ENCODE data around the gene NFYB. TPM values are rescaled to one million over a fixed set of nuclear protein-coding genes. Genes with fewer than 3 reads are reported as not detected.

NFYB gene
- total and polyA plus RNA-seq, 4 donors, result 15.5 to 33.0 (median 24.5) TPM

DNA sequence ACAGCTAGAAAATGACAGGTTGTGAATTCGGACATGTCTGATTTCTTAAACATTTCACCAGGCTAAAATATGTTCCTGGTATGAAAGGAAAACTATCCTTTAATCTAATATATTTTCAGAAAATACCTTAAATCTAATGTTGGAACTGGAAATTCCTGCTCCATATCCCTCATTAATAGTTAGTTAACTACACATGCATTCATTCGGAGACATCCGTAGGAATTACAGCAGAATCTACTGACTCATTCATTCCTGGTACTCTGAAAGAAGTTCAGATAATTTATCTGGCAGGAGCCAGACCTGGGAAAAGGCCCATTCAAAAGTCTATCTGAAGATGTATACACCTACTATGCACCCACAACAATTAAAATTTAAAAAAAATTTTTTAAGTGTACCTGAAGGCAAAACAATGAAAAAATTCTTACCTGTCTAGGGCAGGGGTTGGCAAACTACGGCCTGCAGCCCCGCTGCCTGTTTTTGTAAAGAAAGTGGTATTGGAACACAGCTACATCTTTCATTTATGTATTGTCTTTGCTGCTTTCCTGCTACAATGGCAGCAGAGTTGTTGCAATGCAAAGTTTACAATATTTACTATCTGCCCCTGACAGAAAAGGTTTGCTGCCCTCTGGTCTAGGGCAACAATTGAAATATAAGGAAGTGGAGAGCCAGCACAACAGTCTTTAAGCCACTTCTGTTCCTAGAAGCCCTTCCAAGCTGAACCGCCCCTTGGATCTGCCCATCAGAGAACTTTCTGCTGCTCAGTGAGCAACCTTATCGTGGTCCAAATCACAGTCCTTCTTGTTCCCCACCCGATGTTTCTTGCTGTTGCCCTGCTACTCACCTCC is 17.9 kb upstream of the NFYB start:
- WGBS, 2 donors, result 92 to 94% methylated on average over 8 of the region's 8 CpGs
- no peak overlapping the region for H3K27ac ChIP-seq (ENCODE audit: low read depth in 1 of 2, low read length in 1 of 2)
- TF ChIP-seq, protein P1, sequence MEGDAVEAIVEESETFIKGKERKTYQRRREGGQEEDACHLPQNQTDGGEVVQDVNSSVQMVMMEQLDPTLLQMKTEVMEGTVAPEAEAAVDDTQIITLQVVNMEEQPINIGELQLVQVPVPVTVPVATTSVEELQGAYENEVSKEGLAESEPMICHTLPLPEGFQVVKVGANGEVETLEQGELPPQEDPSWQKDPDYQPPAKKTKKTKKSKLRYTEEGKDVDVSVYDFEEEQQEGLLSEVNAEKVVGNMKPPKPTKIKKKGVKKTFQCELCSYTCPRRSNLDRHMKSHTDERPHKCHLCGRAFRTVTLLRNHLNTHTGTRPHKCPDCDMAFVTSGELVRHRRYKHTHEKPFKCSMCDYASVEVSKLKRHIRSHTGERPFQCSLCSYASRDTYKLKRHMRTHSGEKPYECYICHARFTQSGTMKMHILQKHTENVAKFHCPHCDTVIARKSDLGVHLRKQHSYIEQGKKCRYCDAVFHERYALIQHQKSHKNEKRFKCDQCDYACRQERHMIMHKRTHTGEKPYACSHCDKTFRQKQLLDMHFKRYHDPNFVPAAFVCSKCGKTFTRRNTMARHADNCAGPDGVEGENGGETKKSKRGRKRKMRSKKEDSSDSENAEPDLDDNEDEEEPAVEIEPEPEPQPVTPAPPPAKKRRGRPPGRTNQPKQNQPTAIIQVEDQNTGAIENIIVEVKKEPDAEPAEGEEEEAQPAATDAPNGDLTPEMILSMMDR (IDR thresholded peaks at IDR 0.05; ENCODE audit: control extremely low read depth, extremely low read depth), result no peak
- H3K27me3 ChIP-seq (ENCODE audit: control insufficient read depth in 3 of 3, insufficient read depth in 3 of 3, low read length in 2 of 3), result no peaks in the 10 kb centered on the region
- H3K9me3 ChIP-seq (ENCODE audit: control insufficient read depth in 4 of 4, insufficient read depth in 3 of 4, low read length in 3 of 4), result no peaks in the 10 kb centered on the region
- no peaks in the 10 kb centered on the region for H3K36me3 ChIP-seq (ENCODE audit: control insufficient read depth in 4 of 4, insufficient read depth in 4 of 4, low read length in 4 of 4)
- H3K4me1 ChIP-seq (ENCODE audit: control insufficient read depth in 5 of 5, insufficient read depth in 5 of 5, low read length in 5 of 5), result no peaks in the 10 kb centered on the region
- no peak for DNase-seq
- H3K4me3 ChIP-seq, result no peak overlapping the region
- H3K9ac ChIP-seq (ENCODE audit: insufficient read depth in 1 of 2, low read length in 2 of 2), result no peak overlapping the region
- ATAC-seq (ENCODE audit: insufficient read depth, low FRiP score), result no peak

DNA sequence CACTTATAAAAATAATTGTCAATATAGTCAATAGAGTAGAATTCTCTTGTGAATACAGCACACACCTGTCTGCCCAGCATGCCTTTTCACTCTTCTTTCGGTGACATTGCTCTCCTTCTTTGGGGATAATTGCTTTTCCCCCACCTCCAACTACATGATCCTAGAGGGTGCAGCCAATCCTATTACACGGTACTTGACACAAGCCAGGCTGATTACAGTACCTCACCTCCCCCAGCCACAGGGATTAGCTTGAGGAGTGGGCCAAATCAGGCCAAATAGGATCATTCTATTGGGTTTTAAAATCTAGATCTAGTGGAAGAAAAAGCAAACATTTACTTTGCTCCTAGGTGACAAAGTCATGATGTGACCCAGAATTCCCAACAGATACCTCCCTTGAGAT is 16.8 kb upstream of the NFYB start:
- no peaks in the 10 kb centered on the region for H3K4me1 ChIP-seq (ENCODE audit: control insufficient read depth in 5 of 5, insufficient read depth in 5 of 5, low read length in 5 of 5)
- no peak for ATAC-seq (ENCODE audit: insufficient read depth, low FRiP score)
- H3K4me3 ChIP-seq, result no peak overlapping the region
- TF ChIP-seq, protein P1 (IDR thresholded peaks at IDR 0.05; ENCODE audit: control extremely low read depth, extremely low read depth), result no peak
- no peak for DNase-seq
- H3K9ac ChIP-seq (ENCODE audit: insufficient read depth in 1 of 2, low read length in 2 of 2), result no peak overlapping the region
- no peaks in the 10 kb centered on the region for H3K9me3 ChIP-seq (ENCODE audit: control insufficient read depth in 4 of 4, insufficient read depth in 3 of 4, low read length in 3 of 4)
- H3K36me3 ChIP-seq (ENCODE audit: control insufficient read depth in 4 of 4, insufficient read depth in 4 of 4, low read length in 4 of 4), result no peaks in the 10 kb centered on the region
- no peaks in the 10 kb centered on the region for H3K27me3 ChIP-seq (ENCODE audit: control insufficient read depth in 3 of 3, insufficient read depth in 3 of 3, low read length in 2 of 3)
- H3K27ac ChIP-seq (ENCODE audit: low read depth in 1 of 2, low read length in 1 of 2), result no peak overlapping the region
- WGBS, 2 donors, result 82 to 91% methylated on average over 2 of the region's 2 CpGs

DNA sequence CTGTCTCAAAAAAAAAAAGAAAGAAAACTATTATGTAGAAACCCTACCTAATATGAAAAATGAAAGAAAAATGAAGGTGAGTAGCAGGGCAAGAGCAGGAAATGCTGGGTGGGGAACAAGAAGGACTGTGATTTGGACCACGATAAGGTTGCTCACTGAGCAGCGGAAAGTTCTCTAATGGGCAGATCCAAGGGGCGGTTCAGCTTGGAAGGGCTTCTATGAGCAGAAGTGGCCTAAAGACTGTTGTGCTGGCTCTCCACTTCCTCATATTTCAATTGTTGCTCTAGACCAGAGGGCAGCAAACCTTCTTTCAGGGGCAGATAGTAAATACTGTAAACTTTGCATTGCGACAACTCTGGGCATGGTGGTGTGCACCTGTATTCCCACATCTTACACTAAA is 16.3 kb upstream of the NFYB start:
- no peak overlapping the region for H3K27ac ChIP-seq (ENCODE audit: low read depth in 1 of 2, low read length in 1 of 2)
- DNase-seq (no peak), ATAC-seq (ENCODE audit: insufficient read depth, low FRiP score) (no peak)
- H3K4me3 ChIP-seq, result no peak overlapping the region
- H3K4me1 ChIP-seq (ENCODE audit: control insufficient read depth in 5 of 5, insufficient read depth in 5 of 5, low read length in 5 of 5), result no peaks in the 10 kb centered on the region
- WGBS, 2 donors, result 36 to 60% methylated on average over 4 of the region's 4 CpGs
- H3K36me3 ChIP-seq (ENCODE audit: control insufficient read depth in 4 of 4, insufficient read depth in 4 of 4, low read length in 4 of 4), result no peaks in the 10 kb centered on the region
- no peaks in the 10 kb centered on the region for H3K27me3 ChIP-seq (ENCODE audit: control insufficient read depth in 3 of 3, insufficient read depth in 3 of 3, low read length in 2 of 3)
- H3K9me3 ChIP-seq (ENCODE audit: control insufficient read depth in 4 of 4, insufficient read depth in 3 of 4, low read length in 3 of 4), result no peaks in the 10 kb centered on the region
- TF ChIP-seq, protein P1 (IDR thresholded peaks at IDR 0.05; ENCODE audit: control extremely low read depth, extremely low read depth), result no peak
- H3K9ac ChIP-seq (ENCODE audit: insufficient read depth in 1 of 2, low read length in 2 of 2), result no peak overlapping the region
